ENCODE data around the gene DACH1. TPM values are rescaled to one million over a fixed set of nuclear protein-coding genes. Genes with fewer than 3 reads are reported as not detected.

DACH1 gene
- total and polyA plus RNA-seq, 9 of the 15 experiments (the other 6 are each of a cell fraction or from before 2014, with no cell fraction given), result 0.04 to 0.07 (median 0.04) TPM; not detected in 2

DNA sequence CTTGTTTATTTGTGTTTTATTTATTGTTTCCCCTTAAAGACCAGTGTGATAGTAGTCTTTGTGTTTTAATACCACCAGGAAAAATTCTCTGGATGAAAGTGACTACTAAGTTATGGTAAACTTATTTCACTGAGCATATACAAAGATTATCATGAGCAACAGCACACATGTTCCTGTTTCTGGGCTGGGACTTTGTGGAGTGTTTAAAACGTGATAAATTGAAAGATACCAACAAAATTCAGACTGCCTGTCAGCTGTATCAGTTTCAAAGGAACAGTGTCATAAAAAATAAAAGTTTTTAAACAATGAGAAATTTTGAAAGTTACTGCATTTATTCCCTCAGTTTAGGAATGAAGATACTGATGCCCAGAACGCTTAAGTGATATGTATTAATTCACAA is 259.4 kb downstream of the DACH1 start:
- FAIRE-seq, result no peak
- Histone ChIP-seq H4K20me1 (replicated peaks; ENCODE audit: control insufficient read depth, insufficient read depth, low read length) (no peaks in the 10 kb centered on the region), H3K4me1 (replicated peaks in 1 of 2; ENCODE audit: control insufficient read depth in 2 of 2, insufficient read depth in 2 of 2, low read length in 2 of 2) (no peaks in the 10 kb centered on the region), H3K9me3 (replicated peaks; ENCODE audit: control insufficient read depth, insufficient read depth, low read depth, low read length) (no peaks in the 10 kb centered on the region), H3K9ac (ENCODE audit: insufficient read depth in 1 of 2, low read depth in 2 of 2, low read length in 2 of 2) (no peak overlapping the region), H3K4me2 (ENCODE audit: insufficient read depth, low read length) (no peak overlapping the region), H3K79me2 (ENCODE audit: control insufficient read depth, insufficient read depth, low read length) (no peaks in the 10 kb centered on the region), H3K27me3 (ENCODE audit: control insufficient read depth in 2 of 2, insufficient read depth in 2 of 2, low read length in 2 of 2) (no peaks in the 10 kb centered on the region), H3K9me1 (ENCODE audit: control insufficient read depth, insufficient read depth, low read length) (no peaks in the 10 kb centered on the region), H3K27ac (ENCODE audit: extremely low read depth, low read depth, low read length) (no peak overlapping the region), H3K36me3 (ENCODE audit: control insufficient read depth, insufficient read depth, low read length) (no peaks in the 10 kb centered on the region), H3K4me3 (no peak overlapping the region), H2AFZ (ENCODE audit: low read depth, low read length) (no peak overlapping the region)
- intact Hi-C loops (cut with micrococcal nuclease) (no loop called here), in situ Hi-C loops (cut with MboI) (no loop called here)
- DNase-seq (ENCODE audit: extremely low read depth in 1 of 4, low spot score in 3 of 4), result no peak
- 0% methylated on average over 2 of the region's 2 CpGs for WGBS (ENCODE audit: insufficient coverage, low coverage, missing lambda C conversion rate)
- ChIA-PET CTCF (ENCODE audit: low intra/inter-chr PET ratio) (no interaction called here), POLR2A (no interaction called here)
- TF ChIP-seq ZC3H4 (CRISPR knock-in tag; IDR thresholded peaks at IDR 0.05; ENCODE audit: borderline replicate concordance), result no peak
- TF ChIP-seq STAT5B (CRISPR knock-in tag; IDR thresholded peaks at IDR 0.05), result no peak
- TF ChIP-seq ZFP1 (CRISPR knock-in tag; IDR thresholded peaks at IDR 0.05), result no peak
- no peak for TF ChIP-seq ZC3H11A (IDR thresholded peaks at IDR 0.05; ENCODE audit: low read depth, low read length)
- TF ChIP-seq, protein P1, sequence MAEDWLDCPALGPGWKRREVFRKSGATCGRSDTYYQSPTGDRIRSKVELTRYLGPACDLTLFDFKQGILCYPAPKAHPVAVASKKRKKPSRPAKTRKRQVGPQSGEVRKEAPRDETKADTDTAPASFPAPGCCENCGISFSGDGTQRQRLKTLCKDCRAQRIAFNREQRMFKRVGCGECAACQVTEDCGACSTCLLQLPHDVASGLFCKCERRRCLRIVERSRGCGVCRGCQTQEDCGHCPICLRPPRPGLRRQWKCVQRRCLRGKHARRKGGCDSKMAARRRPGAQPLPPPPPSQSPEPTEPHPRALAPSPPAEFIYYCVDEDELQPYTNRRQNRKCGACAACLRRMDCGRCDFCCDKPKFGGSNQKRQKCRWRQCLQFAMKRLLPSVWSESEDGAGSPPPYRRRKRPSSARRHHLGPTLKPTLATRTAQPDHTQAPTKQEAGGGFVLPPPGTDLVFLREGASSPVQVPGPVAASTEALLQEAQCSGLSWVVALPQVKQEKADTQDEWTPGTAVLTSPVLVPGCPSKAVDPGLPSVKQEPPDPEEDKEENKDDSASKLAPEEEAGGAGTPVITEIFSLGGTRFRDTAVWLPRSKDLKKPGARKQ (CRISPR knock-in tag; IDR thresholded peaks at IDR 0.05), result no peak
- no peak for TF ChIP-seq PHF21A (IDR thresholded peaks at IDR 0.05; ENCODE audit: borderline replicate concordance, low read depth)
- no peak for TF ChIP-seq ZNF79 (CRISPR knock-in tag; IDR thresholded peaks at IDR 0.05; ENCODE audit: low read depth)
- TF ChIP-seq POLR3A (IDR thresholded peaks at IDR 0.05; ENCODE audit: borderline replicate concordance, extremely low read depth, insufficient read depth, insufficient read length), result no peak
- TF ChIP-seq SMAD4 (CRISPR knock-in tag; conservative IDR thresholded peaks at IDR 0.05), result no peak
- no peak for TF ChIP-seq MAZ (CRISPR knock-in tag; conservative IDR thresholded peaks at IDR 0.05 in 1 of 2, IDR thresholded peaks at IDR 0.05 in 1 of 2)
- TF ChIP-seq ZBTB8A (IDR thresholded peaks at IDR 0.05; ENCODE audit: partially characterized antibody), result no peak
- no TSS peak for BruUV-seq (replicated peaks)
- ATAC-seq, result no peak

Measured in K562 (cell line).